IPS-NIHi11 (cell line): ENCODE results near the gene C19orf12.

Source experiments
- DNase-seq: peaks from one replicate; pipeline ENCODE4 v3.0.0; 2012; ENCODE audit warnings: mixed read lengths, low spot score

The C19orf12 gene

GRCh38 chr19:29695765-29696564, 19.1 kb downstream of the C19orf12 start:
- DNase-seq, result no peak

- peak; percentile 89 for DNase-seq
Observed at GRCh38 chr19:29694669-29695627, 20.1 kb downstream of the C19orf12 start.

DNA sequence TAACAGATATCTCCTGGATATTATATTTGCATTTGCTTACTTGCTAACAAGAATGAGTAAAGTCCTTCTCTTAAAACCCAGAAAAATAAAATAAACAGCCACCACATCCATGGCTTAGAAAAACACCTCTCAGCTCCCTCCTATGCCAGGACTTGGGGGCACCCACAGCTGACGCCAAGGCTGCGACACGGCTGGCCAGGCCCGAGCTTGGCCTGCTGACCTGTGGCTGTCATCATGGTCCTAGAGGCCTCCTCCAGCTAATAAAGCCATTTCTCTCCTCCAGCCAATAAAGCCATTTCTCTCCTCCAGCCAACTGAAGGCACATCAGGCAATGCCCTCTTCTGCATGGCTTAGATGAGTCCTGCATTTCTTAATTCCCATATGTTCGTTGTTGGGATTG, 20.9 kb downstream of the C19orf12 start:
- no peak for DNase-seq

DNA sequence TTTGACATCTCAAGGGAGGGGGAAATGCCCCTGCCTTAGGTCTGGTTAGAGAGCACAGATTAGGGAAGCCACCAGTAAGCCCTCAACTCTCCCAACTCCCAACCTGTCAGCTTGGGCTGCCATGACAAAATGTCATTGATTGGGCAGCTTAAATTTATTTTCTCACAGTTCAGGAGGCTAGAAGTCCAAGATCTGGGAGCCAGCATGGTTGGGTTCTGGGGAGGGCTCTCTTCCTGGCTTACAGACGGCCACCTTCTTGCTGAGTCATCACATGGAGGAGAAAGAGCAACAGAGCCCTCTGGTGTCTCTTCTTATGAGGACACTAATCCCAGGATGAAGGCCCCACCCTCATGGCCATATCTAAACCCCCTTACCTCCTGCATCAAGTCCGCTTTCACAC, 24.2 kb downstream of the C19orf12 start:
- no peak for DNase-seq

- no peak for DNase-seq
Observed at GRCh38 chr19:29687897-29688728, 26.9 kb downstream of the C19orf12 start.

- no peak for DNase-seq
Observed at GRCh38 chr19:29687244-29687896, 27.7 kb downstream of the C19orf12 start.

DNA sequence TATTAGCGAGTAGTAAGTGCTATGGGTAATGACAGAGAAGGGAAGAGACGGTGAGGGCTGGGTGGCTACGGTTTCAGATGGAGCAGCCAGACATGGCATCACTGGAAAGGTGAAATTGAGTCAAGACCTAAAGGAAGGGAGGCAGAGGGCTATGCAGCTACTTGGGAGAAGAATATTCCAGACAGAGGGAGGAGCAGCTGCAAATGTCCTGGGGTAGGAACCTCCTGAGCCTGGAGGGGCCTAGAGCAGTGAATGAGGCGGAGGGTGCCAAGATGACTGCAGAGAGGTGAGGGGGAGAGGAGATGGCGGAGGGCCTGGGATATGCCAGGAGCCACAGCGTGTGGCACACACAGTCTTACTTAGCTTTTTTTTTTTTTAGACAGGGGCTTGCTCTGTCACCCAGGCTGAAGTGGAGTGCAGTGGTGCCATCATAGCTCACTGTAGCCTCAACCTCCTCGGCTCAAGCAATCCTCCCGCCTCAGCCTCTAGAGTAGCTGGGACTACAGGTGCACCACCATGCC, 28.7 kb downstream of the C19orf12 start:
- DNase-seq, result no peak

DNA sequence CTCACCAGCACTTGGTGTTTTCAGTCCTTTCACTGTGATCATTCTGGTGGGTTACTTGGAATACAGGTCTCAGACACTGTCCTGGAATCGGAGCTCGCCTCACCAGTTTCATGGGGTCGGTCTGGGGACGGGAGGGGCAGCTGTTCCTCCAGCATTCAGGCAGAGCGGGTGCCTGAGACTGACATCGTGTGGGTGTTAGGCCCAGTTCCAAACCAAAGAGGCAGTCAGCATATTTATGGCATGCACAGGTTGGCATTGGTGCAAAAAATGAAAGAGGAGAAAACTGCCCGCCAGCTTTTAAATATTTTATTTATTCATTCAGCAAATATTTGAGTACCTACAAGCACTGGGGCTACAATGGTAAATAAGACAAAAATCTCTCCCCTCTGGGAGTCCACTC, 29.7 kb downstream of the C19orf12 start:
- DNase-seq, result no peak

DNA sequence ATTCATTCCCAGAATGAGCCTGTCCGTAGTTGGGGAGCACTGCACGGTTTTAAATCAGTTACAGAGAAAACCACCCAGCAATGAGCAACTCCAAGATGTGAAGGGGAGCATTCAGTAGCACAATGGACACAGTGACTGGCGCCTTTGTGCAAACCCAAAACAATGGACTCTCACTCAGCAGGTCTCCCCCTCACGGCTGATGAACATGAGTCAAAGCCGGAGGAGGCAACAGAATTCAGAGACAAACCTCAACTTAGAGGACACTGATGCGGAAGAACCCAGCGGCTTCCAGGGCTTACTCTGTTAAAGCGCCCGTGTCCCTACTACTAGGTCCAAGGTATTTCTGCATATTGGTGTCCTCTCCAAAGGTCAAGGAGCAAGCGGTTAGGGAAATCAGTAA, 32.1 kb downstream of the C19orf12 start:
- no peak for DNase-seq

DNA sequence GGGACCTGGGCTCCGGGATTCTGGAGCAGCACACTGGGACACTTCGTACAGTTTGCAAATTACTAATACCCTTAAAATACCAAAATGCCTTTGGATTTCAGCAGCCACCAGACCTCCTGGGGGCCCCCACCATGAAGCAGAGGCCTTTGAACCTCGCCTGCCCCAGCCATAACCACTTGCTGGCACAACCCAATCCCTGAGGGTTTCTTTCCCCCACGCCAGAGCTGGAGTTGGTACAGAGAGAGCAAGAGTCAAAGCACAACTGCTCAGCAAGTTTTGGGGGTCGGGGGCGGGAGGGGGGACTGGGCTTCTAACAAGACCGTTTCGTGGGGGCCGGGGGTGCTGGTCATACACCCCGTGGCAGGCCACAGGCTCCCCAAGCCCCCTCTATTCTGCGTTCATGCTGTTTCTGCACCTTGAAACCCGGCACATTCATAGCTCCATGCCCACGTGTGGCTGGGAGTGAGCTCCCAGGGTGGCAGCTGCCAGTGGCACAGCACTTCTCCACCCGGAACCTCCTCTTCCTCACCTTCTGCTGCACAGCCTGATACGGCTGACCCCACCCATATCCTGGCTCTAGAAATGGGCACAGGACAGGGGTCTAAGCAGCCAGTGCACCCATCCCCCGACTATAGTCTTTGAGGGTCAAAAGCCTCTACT, 32.7 kb downstream of the C19orf12 start:
- DNase-seq, result no peak

DNA sequence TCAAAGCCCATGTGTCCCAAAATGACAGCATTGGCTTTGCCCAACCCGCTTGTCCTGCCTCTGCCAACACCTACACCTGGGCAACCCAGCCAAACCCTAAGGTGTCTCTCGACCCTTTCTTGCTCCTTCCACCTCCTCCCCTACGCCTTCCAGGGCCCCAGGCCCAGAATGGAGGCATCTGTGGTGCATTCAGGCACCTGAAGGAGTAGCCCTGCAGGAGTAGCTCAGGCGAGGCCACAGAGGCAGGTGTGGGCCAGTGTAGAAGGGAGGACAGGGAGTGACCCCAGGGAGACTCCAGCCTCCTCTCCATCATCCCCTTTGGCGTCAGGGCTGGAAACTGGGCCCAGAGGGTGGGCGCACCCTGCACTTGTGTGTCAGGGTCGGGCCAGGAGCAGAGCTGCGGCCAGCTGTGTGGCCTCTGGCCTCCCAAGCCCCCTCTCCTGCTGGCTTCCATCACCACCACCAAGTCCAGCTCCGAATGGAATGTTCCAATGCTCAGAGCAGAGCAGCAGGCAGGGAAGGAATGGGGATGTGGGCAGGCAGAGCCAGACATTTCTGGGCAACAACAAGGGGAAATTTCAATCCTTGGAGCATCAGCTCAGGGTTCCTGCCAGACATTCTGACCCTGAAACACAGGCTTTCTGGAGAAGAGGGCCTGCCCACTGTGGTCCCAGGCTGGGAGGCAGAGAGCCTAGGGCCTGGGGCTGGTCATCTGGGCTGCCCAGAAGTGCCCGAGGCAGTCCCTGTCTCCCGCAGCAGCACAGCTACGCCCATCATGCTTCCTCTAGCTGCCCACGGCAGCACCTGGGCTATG, 33.4 kb downstream of the C19orf12 start:
- no peak for DNase-seq

- no peak for DNase-seq
Observed at GRCh38 chr19:29680937-29681336, 34.1 kb downstream of the C19orf12 start.

DNA sequence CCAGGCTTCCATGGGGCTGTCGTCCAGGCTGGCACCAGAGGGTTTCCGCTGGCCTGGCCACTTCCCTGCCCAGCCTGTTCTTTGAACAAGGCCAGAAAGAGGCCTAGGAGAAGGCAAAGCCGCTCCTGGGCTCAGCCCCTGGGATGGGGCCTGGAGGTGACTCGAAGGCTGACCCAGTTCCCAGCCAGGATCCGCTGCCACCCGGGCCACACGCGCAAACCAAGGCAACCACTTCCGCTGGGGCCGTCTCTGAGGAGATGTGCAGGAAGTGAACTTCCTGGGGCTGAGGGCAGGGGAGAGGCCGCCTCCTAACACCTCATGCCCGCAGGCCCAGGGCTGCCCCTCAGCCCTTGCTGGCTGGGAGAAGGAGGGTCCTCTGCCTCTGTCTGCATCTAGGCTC, 34.6 kb downstream of the C19orf12 start:
- DNase-seq, result no peak

DNA sequence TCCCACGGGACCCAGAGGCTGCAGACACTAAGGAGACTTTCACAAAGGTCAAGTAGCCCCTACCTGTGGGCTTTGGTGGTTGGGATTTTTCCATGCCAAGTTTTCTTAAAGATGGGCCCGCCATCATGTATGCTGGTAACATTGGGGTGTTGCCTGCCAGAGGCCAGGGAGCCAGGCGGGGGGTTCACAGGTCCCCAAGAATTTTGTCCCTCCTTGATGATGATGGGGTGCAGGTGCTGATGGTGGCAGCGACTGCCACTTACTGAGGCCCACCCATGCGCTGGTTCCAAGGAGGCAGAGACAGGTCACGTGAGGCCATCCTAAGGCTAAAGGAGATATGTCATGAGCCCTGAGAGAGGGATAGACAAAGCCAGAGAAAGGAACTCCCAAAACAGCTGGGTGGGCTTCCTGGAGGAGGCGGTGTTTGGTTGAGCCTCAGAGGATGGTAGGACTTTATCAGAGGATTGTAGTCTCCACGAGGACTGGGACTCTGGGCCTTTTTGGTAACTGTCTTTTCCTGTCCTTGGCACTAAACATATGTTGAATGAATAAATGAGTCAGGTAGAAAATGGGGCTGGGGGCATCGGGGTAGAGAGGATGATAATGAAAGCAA, 35.4 kb downstream of the C19orf12 start:
- no peak for DNase-seq

- no peak for DNase-seq
Observed at GRCh38 chr19:29678484-29679106, 36.5 kb downstream of the C19orf12 start.

GRCh38 chr19:29677001-29677817, 37.9 kb downstream of the C19orf12 start:
- DNase-seq, result no peak

GRCh38 chr19:29676586-29676985, 38.5 kb downstream of the C19orf12 start:
- DNase-seq, result no peak

GRCh38 chr19:29675650-29676186, 39.3 kb downstream of the C19orf12 start:
- DNase-seq, result no peak
